NK-92 treated with Interleukin-12 subunit alpha and Interleukin-12 subunit beta, amount 100 ng/mL, for 24 hours (cell line): ENCODE results near the gene SYT9.

Experiments used
- DNase-seq: peaks from one replicate; lab custom pipeline; 2025; lab: John Stamatoyannopoulos, UW

The SYT9 gene

DNA sequence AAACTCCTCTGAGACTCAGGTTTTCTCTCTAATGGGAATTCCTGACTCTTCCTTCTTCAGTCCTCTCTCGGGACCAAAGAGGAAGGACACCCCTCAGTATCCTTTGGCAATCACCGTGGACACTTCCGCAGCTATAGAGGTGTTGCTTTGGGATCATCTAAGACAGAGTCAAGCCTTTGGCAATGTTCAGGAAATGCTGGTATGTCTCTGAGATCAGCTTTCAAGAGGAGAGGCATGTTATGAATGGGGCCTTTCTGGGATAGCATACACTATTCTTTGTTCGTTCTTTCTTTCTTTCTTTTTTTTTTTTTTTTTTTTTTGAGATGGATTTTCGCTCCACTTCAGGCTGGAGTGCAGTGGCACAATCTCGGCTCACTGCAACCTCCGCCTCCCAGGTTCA lies 219.4 kb downstream of the SYT9 start:
- no peak for DNase-seq

DNA sequence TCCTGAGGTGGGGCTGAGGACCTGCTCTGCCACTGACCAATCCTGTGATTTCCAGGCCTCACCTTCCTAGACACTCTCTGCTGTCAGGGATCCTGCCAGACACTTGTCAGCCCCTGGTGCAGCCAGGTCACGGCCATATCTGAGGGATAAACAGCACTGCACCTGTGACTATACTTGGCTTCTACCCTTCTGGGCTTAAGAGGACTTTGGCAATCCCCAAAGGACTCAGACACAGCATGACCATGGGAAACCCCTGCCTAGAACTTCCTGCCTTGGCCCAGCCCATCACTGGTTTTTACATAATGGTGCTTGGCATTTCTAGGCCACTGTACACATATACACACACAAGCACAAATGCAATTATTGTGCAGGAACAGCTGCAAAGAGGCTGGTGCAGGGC lies 222.0 kb downstream of the SYT9 start:
- DNase-seq: no peak

GRCh38 chr11:7480113-7480512 lies 228.4 kb downstream of the SYT9 start:
- DNase-seq: no peak

DNA sequence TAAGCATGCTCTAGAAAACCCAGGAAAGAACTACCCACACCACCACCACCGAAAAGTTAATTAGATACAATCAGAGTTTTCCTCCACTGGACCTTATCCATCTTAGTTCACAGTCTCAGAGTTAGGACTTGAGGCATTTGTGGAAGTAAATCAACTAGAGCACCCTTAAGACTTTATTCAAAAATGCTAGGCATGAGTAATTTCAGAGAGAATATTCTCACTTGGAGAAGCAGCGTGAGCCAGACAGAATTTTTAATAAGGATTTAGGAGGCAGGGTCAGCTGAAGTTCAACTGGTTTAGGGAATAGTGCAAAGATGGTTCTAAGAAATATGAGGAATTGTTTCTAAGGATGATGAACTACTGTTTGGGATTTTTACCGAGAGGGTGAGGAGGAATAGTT lies 232.4 kb downstream of the SYT9 start:
- no peak for DNase-seq

GRCh38 chr11:7484645-7485044 lies 232.9 kb downstream of the SYT9 start:
- DNase-seq: no peak

DNA sequence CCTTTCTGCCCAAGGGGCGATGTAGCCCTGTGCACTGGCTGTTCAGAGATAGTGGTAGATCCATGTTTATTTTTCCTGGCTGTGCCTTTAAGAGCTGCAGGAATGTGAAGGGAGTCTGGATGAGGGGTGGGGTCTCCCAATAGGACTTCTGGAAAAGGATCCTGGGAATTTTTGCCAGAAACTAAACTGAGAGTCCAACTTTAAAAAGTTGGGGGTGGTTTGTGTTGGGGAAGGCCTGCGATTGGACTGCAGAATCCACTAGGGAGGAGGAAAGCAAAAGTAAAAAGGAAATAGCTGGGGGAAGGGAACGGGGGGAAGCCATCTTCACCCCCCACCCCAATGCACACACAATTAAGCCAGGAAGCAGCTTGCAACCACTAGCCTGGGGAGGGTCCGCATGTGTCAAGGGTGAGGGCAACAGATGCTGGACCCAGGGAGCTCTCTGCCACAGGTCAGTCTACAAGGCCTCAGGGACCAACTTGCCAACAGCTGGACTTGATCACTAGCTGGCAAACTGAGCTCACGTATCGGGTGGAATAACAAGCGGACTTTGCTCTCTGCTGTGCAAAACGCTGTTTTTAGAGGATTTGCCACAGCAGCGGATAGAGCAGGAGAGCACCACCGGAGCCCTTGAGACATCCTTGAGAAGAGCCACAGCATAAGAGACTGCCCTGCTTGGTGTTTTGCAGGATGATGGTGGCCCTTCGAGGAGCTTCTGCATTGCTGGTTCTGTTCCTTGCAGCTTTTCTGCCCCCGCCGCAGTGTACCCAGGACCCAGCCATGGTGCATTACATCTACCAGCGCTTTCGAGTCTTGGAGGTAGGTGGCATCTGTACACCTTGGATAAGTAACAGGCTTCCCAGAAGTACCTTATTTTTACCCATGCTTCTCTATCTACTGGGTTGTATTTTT lies 233.7 kb downstream of the SYT9 start, which contains the start of gene OLFML1:
Gene OLFML1, plus strand, starts transcription at position 321 of the 912 bp plus-strand sequence. Its CDS starts 370 bp downstream, at position 691.
- no peak for DNase-seq

DNA sequence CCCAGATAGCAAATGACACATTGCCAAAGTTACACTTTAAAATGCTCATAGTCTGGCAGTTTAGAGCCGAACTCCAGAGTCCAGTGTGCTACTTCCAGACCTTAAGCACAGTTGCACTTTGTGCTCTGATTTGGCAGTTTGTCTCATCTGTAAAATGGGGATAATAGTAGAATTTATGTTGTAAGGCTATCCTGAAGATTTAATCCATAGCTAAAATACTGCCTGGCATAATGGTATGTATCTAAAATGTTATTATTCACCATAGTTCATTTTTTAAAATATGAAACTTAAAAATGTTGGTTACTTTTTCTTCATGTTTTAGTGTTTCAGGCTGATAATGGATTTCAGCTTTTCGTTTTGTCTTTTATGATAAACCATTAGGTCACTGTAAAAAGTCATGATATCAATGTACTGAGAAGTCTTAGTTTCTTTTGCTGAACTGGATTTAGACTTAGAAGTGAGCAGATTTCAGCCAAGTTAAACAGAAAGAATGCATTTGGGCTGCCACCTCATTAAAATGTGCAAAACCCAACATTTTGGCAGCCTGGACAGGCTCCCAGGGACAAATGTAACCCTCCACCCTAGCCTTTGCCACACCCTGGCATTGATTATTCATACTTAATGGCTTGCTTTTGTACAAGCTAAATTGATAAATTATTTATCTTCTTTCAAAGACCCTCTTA lies 234.5 kb downstream of the SYT9 start:
- DNase-seq: no peak

- DNase-seq: no peak
Measured at GRCh38 chr11:7486781-7487140, 235.1 kb downstream of the SYT9 start.

DNA sequence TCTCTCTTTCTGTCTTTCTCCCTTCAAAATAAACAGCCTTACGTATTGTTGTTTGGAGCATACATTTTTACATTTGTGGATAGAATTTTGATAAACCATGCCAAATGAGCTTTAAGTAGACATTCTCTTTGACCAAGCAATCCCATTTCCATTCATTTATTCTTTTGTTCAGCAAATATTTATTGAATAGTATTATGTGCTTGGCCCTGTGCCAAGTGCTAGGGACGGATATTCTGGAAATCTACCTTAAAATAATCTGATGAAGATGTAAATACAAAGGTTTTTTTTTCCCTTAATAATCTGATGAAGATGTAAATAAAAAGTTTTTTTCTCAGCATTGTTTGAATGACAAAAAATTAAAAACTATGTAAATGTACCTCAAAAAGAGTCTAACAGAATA lies 235.7 kb downstream of the SYT9 start:
- no peak for DNase-seq

DNA sequence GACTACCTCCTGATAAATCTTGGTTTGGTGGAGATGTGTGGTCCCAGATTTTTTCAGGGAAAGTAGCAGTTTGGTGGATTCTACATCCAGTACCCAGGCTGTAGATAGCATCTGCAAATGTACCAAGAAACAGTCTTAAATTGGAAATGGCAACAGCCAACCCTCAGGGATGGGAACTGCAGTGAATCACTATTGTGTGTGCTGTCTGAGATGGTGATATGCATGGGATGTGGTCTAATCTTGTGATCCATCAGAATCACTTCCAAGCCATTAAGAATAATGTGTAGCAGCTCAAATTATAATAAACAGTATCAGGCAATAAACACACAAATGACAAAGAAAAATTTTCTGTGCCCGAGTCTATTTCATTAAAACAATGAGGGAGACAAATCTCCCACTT lies 237.0 kb downstream of the SYT9 start:
- no peak for DNase-seq

GRCh38 chr11:7489376-7489775 lies 237.7 kb downstream of the SYT9 start:
- DNase-seq: no peak

DNA sequence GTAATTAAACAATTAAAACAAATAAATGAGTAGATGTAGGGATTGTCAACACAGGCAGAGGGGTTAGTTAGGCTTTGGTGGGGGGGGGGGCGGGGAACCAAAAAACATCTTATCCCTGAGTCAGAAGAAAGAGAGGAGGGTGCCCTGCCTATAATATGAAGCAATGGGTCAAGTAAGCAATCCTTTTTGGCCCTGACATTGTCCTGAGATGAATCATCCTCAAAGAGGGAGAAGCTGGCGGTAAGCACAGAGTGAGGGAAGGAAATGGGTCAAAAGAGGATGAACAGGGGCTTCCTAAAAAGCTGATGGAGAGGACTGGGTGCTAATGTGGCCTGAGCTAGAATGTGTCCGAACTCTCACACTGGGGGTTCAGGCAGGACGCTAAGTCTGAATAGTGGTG lies 238.3 kb downstream of the SYT9 start:
- no peak for DNase-seq

DNA sequence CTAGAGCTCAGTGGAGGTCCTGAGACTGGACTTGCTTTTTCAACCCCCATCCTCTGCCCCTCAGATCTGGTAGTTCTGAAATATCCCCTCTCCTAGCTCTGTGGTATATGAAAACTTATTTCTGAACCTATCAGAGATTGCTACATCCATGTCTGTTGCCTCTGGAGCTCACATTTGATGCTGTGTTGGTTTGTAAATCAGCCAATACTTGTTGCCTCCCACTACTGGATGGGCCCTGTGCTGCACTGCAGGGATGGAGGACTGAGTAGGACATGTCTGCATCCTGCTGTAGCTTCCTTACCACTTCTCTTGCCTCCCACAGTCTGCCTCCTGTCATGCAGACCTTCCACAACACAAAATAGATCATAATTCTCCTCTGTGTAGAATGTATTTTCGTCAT lies 238.8 kb downstream of the SYT9 start:
- no peak for DNase-seq

- no peak for DNase-seq
Measured at GRCh38 chr11:7492253-7492652, 240.5 kb downstream of the SYT9 start.

- no peak for DNase-seq
Measured at GRCh38 chr11:7493670-7494069, 242.0 kb downstream of the SYT9 start.

DNA sequence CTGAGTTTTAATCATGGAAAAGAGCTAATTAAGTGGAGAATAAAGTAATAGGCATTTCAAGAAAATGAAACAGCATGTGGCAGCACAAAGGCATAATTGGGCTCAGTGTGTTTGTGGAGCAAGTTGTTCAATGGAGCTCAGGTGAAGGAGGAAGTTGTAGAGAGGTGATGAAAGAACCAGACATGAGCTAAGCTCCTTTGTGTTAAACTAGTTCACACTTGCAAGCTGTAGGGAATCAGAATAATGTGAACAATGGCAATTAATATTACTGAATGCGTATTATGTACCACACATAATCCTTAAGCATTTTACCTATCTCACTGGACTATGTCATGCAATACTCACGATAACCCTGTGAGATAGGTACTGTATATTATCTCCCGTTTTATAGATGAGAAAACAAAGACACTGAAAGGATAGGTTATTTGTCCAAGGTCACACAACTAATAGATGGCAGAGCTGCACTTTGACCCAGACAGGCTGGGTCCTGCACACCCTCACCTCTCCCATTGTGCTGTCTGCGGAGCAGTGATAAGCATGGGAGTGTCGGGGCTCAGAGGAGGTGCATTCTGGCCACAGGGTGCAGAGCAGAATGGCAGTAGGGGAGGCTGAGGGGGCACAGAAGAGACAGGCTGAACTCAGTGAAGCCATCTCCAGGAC lies 242.5 kb downstream of the SYT9 start:
- DNase-seq: no peak

GRCh38 chr11:7495882-7496551 lies 244.3 kb downstream of the SYT9 start:
- DNase-seq: no peak

DNA sequence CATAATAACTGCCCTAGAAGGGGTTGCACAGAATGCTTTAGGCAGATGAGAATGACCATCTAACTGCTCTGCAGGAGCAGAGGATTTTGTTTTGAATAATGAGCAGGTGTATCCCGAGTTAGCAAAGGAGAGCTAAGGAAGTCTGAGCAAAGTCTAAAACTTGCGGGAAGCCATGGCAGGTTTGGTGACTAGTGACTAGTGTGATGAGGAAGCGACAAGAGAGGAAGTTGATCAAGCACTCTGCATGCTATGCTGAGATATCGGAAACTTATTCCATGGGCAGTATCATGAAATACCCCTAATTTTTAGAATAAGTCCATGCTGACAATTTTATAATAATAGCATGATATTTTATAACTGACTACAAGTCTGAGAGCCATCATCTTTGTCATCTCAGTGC lies 246.5 kb downstream of the SYT9 start:
- DNase-seq: no peak

DNA sequence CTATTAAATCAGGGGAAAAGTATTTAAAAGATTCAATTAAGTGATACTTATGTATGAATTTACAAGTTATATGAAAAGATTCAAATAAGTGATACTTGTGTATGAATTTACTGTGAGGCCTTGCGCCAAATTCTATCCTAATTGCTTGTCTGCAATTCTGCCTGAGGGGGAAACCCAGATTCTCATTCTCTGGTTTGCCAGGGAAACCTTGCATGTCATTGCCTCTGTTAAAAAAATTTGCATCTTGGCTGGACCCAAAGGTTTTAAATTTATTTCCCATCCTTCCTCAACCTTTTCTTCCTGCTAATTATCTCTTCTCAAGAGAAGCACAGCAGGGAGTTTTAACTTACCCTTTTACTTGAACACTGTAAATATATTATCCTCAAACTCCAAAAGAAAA lies 247.4 kb downstream of the SYT9 start:
- DNase-seq: no peak

GRCh38 chr11:7500251-7500650 lies 248.5 kb downstream of the SYT9 start:
- no peak for DNase-seq

DNA sequence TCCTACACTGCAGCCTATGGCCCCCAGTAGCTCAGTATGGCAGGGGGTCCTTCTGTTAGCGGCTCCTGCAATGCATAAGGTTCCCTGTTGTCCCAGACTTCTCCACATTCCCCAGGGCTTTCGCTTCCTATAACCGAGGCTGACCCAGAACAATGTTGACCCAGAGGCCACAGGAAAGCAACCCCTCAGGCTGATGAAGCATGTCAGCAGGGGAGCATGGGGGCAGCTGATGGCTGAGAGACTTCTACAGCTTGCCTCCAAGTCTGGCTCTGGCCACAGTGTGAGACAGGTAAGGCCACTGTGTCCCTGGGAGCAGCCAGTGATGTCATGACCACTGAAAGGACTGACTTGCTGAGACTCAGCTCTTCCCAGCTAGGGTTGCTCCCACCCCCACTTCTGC lies 249.5 kb downstream of the SYT9 start:
- no peak for DNase-seq

GRCh38 chr11:7501894-7502293 lies 250.2 kb downstream of the SYT9 start:
- no peak for DNase-seq
